Activated naive CD8-positive, alpha-beta T cell (primary cell): ENCODE measurements around the gene ZCCHC13.

Source experiments
- H3K27ac Mint-ChIP-seq: one replicate; pipeline ENCODE4 v1.8.0; 2021; ENCODE audit warnings: mixed read lengths
- H3K27me3 Mint-ChIP-seq: one replicate; pipeline ENCODE4 v1.8.0; 2021; ENCODE audit warnings: mixed read lengths
- H3K36me3 Mint-ChIP-seq: one replicate; pipeline ENCODE4 v1.8.0; 2021; ENCODE audit warnings: mixed read lengths
- H3K4me1 Mint-ChIP-seq: one replicate; pipeline ENCODE4 v1.8.0; 2021; ENCODE audit warnings: low read depth, mixed read lengths
- H3K4me3 Mint-ChIP-seq: one replicate; pipeline ENCODE4 v1.8.0; 2021; ENCODE audit warnings: mild to moderate bottlenecking, mixed read lengths
- H3K9me3 Mint-ChIP-seq: one replicate; pipeline ENCODE4 v1.8.0; 2021; ENCODE audit warnings: low read depth, mixed read lengths

The ZCCHC13 gene

GRCh38 chrX:74346088-74346487 lies 42.1 kb downstream of the ZCCHC13 start:
- no peaks in the 10 kb centered on the region for H3K27me3 Mint-ChIP-seq
- no peaks in the 10 kb centered on the region for H3K9me3 Mint-ChIP-seq
- H3K27ac Mint-ChIP-seq: no peak overlapping the region
- H3K36me3 Mint-ChIP-seq: no peaks in the 10 kb centered on the region
- H3K4me1 Mint-ChIP-seq: peaks cover 2% of the 10 kb centered on the region
- no peak overlapping the region for H3K4me3 Mint-ChIP-seq

GRCh38 chrX:74349387-74349786 lies 45.4 kb downstream of the ZCCHC13 start:
- peaks cover 8% of the 10 kb centered on the region for H3K4me1 Mint-ChIP-seq
- H3K4me3 Mint-ChIP-seq: no peak overlapping the region
- H3K36me3 Mint-ChIP-seq: no peaks in the 10 kb centered on the region
- no peak overlapping the region for H3K27ac Mint-ChIP-seq
- no peaks in the 10 kb centered on the region for H3K9me3 Mint-ChIP-seq
- no peaks in the 10 kb centered on the region for H3K27me3 Mint-ChIP-seq

- H3K27ac Mint-ChIP-seq: no peak overlapping the region
- peaks cover 8% of the 10 kb centered on the region for H3K4me1 Mint-ChIP-seq
- H3K36me3 Mint-ChIP-seq: no peaks in the 10 kb centered on the region
- H3K4me3 Mint-ChIP-seq: peak overlapping the region; percentile 71
- H3K27me3 Mint-ChIP-seq: no peaks in the 10 kb centered on the region
- no peaks in the 10 kb centered on the region for H3K9me3 Mint-ChIP-seq
Measured at GRCh38 chrX:74351760-74352159, 47.8 kb downstream of the ZCCHC13 start.

- Mint-ChIP-seq H3K27ac (no peak overlapping the region), H3K9me3 (no peaks in the 10 kb centered on the region), H3K4me1 (peaks cover 8% of the 10 kb centered on the region), H3K36me3 (no peaks in the 10 kb centered on the region), H3K4me3 (no peak overlapping the region), H3K27me3 (no peaks in the 10 kb centered on the region)
Measured at GRCh38 chrX:74353984-74354383, 50.0 kb downstream of the ZCCHC13 start.
